ENCODE data around the gene NPRL2.

Gene NPRL2

DNA sequence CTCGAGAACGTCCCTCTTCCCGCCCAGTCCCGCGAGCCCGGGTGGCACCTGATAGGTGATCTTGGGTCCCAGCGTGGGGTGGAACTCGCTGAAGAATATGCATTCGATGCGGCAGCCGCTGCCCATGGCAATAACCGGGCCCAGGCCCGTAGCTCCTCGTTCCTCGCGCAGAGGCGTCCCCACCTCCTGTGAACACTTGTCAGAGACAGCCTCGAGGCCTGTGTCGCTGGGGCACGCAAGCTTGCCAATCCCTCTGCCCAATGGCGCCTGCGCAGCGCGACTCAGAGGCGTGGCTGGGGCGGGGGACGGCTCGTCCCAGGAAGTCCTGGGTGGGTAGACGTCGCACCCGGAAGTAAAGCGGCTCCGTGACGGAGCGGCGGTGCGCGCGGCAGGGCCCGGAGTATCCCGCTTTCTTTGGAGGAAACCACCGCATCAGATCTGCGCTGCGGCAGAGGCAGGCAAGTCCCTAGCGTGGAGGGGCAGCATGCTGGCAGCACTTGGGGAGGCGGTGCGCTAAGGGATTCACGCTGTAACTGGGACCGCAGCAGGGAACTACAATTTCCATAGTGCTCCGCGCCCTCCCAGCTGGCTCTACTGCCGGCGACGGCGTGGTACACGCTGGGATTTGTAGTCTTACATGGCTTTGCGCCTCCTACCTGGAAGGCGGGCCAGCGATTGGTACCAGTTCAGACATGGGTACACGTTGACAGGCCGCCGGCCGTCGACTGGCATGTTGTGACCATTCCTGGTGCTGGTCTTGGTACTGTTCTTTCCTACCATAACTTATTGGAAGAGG is at the start of gene NPRL2, which contains the start of gene CYB561D2:
TSS of gene NPRL2 (minus strand) at position 249 of the 796 bp plus-strand sequence. CDS start at position 126, 123 bp downstream.
TSS of gene CYB561D2 (plus strand) at position 336 of the 796 bp plus-strand sequence. CDS start 572 bp downstream, outside the sequence.
- peak; percentile 96 for DNase-seq (ENCODE audit: low spot score)

DNA sequence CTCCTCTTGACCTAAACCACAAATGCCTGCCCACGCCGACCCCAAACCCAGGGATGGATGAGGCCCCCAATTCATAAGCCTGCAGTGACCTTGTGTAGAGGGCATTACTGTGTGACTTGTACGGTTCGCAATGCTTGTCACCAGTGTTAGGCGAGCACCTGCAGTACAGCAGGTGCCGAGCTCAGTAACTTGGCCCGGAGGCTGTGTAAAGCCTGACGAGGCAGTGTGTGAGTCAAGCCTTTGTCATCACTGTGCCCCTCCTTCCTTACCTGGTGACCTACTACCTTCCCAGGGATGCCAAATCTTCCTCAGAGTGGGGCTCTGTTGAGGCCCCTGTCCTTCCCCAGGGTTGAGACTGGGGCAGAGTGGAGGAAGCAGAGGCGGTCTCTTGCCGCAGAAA is 45.9 kb upstream of the NPRL2 start:
- DNase-seq (ENCODE audit: low spot score) = no peak

DNA sequence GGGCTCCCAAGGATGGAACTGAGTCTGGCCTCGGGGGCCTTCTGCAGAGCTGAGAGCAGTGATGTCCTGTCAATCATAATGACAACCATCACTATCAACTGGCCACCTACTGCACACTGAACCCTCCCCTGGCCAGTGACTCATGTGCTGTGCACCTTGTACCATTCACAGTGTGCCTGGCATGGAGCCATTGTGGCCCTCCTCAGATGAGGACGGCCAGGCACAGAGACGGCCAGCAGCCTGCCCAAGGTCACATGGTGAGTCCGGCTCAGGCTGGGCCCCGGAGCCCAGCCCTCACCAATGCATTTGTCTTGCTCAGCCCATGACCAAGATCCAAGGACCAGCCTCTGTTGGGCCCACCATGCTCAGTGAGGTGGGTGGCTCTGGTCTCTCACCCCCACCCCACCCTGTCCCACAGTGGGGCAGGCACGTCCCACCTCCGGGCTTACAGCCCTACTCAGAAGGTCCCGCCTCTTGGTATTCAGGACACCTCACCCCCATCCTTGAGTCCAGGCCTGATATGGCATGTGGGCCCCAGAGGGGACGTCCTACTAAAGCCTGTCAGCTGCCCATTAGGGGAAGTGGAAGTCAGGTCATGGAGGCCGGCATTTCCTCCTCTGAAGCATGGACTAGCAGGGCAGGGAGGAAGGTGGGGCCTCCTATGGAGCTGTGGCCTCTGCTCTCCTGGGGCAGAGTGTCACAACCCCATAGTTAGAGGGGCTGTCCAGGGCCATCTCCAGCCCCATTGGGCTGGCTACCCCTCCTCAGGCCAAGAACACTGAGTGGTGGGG is 44.7 kb upstream of the NPRL2 start:
- no peak for DNase-seq (ENCODE audit: low spot score)

DNA sequence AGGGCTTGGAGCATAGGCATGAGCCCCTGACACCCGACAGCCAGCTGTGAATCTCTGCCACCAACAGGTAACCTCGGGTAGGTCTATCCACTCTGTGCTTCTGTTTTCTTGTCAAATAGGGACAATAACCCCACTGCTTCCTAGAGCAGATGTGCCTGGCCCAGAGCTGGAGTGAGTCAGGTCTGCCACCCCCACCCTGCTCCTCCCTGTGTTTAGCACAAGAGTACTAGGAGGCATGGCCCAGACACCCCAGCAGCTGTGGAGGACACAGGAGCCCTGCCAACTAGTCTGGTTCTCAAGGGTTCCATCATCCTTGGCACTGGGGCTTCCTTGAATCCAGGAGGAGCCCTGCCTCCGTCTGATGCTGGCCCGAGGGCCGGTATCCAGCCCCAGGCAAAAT is 42.5 kb upstream of the NPRL2 start:
- no peak for DNase-seq (ENCODE audit: low spot score)

DNA sequence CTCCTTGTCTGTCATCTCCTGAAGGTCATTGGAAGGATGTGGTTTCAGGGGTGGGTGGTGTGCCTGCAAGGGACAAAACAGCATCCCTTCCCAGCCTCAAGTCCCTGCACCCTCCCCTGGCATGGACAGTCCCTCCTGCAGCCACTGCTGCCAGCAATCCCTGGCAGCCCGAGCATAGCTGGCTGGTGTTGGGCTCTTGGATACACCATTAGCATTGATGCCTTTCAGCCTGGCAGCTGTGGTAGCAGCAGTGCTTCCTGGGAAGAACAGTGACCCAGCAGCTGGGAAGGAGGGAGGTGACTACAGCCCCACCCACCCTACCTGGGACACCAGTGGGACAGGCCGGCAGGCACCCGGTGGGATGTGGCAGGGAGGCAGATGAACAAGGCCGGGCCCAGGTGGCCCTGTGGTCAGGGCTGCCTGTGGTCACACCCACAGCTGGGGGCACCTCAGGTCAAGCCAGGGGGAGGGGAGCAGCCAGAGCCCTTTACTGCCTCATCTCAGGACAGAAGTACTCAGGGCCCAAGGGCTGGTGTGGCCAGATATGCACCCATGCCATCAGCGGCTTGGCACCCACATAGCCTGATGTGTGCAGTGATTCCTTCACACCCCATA is 41.6 kb upstream of the NPRL2 start:
- peak; percentile 31 for DNase-seq (ENCODE audit: low spot score)

DNA sequence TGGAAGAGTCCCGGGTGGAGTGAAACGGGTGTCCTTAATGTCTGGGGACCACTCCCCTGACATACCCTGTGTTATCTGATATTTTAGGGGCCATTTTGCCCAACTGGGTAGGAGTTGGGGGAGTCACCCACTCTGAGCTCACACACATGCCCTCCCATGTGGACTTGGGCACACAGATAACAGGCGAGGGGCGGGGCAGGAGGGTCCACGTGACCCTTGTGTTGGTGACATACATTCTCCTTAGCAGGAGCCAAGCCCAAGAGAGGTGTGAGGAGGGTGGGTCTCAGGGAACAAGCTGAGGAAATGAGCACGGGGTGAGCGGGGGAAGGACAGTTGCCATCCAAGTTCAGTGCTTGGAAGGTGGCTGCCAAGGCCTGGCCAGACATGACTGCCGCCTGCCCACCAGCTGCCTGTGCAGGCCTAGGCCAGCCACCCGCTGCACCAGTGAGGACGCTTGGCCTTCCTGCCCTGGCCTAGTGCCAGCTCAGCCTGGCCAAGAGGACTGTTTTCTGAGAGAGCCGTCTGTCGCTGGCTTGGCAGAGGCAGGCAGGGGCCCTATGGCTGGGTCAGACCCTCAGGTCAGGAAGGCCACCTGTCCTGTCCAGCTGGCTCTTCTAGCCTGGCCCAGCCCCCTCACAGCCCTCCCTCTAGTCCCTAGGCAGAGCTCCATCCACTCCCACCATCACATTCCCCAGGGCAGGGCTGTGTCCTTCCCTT is 40.1 kb upstream of the NPRL2 start:
- peak; percentile 24 for DNase-seq (ENCODE audit: low spot score)

DNA sequence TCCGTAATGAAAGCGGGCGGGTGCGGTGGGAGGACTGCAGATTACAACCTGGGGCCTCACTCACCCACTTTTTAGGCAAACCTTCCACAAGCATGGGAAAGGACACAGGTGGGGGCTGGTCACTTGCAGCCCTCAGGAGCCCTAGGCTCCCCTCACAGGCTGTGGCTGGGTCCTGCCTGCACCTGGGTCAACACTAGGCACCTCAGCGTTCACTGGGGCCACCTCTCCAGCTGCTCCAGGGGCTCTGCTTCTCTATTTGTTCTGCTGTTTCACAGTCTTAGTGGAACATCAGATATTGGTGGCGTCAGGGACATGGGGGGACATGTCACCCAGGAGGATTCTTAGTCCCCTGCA is 38.8 kb upstream of the NPRL2 start:
- DNase-seq (ENCODE audit: low spot score) = no peak

DNA sequence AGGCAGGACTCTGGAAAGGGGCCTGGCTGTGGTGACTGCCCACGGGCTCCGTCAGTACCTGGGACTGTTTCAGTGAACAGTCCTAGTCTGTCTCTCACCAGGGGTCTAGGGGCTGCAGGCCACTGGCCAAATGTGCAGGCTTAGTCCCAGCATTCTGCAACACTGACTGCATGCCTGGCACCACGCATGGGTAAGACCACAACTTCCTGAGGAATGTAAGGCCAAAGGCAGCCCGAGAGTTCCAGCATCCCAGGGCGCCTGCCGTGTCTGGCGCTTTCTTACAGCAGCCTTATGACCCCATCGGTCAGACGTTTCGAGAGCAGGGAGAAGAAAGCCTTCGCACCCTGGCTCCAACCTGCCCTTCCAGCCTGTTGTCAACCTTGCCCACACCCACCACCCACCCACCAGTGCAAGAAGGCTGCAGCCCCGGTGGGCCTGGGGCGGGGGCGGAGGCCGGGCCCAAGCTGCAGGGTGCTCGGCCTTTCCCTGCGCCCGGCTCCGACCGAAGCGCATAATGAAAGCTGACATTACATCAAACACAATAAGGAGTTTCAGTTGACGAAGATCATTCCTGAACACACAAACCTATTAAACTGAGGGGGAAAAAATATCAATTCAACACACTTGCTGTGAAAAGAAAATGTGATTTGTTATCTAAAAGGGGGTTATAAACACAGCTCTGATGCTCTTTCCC is 38.3 kb upstream of the NPRL2 start:
- DNase-seq (ENCODE audit: low spot score) = no peak

DNA sequence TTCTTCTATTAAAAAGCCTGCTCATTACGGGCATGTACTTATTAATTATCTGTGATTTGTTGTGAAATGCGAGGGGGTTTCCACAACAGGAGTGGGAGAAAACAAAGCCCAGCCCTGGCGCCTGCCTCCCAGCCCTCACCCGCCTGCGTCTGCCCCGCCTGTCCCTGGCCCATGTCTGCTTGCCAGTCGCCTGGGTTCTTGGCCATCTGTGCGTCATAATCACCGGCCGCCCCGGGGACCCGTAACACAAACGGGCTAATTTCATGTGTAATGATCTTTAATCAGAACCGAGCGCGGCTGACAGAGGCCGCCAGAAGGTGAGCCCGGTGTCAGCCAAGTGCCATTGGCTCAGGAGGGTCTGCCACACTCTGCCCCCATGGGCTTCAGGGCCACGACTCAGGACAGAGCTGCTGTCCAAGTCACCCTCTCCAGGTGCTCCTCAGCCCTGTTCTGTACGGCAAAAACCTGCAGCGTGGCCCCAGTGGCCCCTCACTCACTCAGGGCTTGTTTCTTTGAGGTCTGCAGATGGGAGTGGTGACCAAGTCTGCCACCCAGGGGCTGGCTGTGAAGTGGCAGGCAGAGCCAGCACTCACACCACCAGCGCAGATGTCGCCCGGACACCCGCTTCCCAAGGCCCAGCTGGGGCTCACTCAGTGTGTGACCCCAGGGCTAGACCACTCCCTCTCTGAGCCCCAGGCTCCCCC is 37.6 kb upstream of the NPRL2 start:
- DNase-seq (ENCODE audit: low spot score) = no peak

DNA sequence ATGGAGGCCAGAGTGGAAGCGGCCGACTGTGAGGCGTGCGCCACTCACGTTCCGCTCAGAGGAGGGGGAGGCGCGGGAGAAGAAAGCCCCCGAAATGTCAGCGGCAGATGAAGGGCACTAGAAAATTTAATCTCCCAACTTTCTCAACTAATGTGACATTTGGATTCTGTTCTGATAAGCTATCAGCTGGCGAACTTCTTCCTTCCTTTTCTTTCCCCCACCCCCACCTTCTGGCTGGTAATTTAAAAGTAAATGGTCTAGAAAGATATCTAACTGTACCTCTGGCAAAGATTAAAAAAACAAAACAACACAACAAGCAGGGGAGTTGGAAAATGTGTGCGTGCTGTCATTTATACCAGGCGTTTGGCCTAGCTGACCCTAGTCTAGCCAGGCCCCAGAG is 35.2 kb upstream of the NPRL2 start:
- DNase-seq (ENCODE audit: low spot score) = no peak

DNA sequence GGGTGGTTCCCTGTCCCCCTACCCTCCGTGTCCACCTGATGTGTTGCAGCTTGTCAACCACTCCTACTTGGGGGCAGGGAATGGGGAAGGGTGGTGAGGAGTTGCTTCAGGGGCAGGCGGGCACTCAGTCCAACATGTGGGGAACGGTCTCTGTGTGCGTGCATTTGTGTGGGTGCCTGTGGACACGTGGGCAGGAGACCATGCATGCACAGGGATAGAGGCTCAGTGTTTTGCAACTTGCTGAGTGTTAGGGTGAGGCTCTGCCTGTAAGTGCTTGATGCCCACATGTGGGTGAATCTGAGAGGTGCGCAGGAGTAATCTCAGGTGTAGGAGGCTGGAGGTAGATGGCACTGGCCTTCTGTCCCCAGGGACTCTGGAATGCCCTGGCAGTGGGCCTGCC is 33.2 kb upstream of the NPRL2 start:
- no peak for DNase-seq (ENCODE audit: low spot score)

DNA sequence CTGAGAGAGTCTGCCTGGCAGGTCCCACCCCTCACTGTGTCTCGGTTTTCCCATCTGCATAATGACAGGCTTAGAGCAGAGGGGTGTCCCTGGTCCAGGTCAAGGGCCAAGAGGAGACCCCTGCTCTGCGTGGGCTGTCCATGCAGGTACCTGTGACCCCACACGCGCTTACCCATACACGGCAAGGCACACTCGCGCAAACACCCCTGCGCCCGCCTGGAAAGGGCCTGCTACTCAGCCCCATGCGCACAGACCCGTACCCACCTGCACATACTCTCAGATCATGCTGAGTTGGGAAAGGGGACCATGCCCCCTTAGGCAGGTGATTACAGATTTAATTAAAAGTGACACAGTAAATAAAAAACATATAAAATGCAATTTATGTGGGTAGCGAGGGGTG is 32.1 kb upstream of the NPRL2 start:
- no peak for DNase-seq (ENCODE audit: low spot score)

DNA sequence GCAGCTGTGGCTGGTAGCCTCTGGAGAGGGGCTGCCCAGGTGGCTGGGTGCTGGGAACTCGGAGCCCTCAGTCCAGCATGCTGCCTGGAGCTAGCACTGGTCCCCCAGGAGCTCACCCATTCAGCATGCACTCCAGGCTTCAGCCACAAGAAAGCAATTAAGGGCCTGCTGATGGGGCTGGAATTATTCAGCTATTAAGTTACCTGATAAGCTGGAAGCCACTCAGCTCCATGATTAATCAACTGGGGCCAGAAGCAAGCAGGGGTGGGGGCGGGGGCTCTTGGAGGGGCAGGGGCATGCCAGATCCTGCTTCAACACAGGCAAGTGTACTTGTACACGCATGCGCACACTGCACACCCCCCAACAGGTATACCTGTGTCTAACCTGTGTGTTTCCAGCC is 30.8 kb upstream of the NPRL2 start:
- no peak for DNase-seq (ENCODE audit: low spot score)

DNA sequence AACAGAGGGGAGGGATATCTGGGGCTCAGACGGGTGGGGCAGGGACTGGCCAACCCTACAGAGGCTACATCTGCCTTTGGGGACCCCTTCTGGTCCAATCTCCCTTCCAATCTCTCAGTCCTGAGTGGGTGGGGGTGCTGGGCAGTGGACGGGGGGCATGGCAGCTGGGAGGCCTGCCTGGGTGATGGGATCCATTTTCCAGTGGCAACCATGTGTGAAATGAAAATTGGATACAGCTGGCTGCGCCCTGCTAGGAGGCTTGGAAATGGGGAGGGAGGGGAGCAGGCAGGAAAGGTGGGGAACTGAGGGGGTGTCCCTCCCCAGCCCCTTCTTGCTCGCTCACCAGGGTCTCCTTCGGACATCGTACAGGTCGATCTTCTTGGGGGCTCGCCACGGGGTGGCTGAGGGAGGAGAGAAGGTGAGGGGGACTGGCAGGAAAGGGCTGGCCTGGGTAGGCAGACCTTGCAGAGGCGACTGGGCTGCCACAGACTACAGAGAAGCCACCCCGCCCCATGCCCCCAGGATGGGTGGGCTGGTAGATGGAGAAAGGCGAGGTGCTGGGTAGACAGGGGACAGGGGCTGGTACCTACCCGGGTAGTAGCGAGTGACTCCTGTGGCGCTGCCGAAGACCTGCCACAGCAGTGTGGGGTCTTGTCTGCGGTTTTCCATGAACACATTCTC is 30.0 kb upstream of the NPRL2 start:
- DNase-seq (ENCODE audit: low spot score) = no peak

DNA sequence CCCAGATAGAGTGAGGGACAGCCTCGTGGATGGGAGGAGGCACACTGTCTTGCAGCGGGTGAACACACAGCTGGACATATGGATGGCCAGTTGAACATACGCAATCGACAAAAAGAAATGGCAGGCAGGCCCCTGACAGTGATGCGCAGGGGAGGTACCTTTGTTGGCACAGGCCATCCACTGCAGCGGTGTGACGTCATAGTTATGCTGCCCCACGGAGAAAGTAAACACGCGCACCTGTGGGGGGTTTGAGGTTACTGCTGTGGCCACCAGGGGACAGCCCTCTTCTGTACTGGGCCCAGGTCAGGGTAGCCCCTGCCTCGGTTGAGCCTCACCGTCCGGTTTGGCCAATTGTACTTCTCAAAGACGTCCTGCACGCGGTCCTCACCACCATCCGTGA is 28.2 kb upstream of the NPRL2 start:
- no peak for DNase-seq (ENCODE audit: low spot score)

DNA sequence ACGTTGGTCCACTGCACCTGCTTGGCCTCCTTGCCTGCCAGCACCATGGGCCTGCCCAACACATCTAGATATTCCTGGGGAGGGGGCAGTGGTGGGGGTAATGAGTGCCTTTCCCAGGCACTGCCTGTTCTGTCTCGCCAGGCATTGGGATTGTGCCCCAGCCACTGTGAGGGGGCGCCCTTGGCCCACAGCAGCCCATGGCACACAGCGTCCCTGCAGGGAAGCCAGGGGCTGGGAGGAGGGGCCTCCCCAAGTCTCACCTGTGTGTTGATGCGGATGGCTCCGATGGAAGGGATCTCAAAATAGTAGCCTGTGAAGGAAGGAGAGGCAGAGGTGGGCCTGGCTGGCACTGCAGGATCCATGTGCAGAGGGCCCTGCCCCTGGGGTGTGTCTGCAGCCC is 27.4 kb upstream of the NPRL2 start:
- DNase-seq (ENCODE audit: low spot score) = no peak

DNA sequence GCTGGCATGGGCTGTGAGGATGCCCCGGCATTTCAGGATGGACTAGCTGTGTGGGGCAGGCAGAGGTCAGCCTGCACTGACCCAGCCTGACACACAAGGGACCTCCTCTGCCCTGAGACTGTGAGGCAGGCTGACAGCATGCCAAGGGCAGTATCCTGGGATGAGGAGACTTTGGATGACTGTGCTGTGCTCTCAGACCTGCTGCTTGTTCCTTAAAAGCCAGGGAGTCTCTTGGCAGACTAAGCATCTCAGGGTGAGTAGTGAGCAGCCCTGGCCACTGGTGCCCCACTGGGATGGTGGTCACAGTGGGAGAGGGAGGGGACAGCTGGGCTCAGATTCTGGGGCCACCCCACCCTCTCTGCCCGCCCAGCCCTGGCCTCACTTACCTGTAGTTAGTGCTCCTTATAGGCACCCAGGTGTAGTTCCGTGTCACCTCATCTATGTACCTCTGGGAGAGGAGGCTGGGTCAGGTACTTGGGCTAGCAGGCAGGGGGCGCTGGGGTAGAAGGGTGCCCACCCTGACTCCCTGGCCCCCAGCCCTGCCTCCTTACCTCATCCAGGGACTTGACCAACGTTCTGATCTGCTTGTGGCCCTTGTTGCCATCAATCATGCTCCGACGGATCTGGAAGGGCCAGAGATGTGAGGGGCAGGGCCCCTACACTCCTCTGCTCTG is 24.8 kb upstream of the NPRL2 start:
- DNase-seq (ENCODE audit: low spot score) = no peak

DNA sequence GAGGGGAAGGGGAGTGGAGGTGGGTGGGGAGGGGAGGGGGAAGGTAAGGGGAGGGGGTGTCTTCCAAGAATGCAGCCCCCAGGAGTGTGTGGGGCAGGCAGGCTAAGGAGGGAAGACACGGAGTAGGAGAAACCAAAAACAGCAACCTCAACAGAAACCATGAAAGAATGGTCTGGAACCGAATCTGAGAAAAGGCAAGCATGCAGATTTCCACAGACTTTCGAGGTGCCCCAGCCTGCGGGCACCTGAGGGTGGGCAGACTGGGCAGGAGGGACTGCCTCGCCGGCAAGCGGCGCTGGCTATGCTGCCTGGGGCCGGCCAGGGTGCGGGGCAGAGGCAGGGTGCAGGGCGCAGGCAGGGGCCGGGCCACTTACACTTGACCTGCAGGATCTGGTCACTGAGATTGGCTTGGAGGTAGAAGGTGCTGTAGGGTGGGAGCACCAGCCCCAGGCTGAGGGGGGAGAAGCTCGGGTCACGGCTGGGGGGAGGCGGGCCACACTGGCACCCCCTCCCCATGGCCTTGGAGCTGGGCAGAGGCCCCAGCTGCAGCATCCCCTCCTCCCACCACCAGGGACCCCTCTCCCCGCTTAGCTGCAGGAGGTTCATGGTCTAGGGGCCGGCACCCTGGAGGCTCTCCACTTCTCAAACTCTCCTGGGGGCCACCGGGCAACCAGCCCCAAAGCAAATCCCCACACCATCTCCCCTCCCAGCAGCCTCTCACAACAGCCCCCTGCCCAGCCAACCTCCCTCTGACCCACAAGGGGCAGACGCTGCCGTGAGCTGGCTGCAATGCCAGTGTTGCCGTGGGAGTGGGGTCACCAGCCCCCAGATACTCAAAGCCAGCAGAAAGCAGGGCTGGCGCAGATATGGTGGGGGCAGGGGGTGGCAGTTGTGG is 24.0 kb upstream of the NPRL2 start:
- DNase-seq (ENCODE audit: low spot score) = no peak

Measured in globus pallidus (tissue), 1 donor.